HG03442 (cell line): Measurements from ENCODE around the gene SHOX.
"Not testable (repeated sequence)": the region's sequence is repeated elsewhere in the genome, so short reads cannot be mapped to it uniquely, and the experiment has no call there.

Source experiments
- ATAC-seq: cut with Tn5 transposase; IDR thresholded peaks from one replicate; pipeline ENCODE4 v1.9.1; 2021; ENCODE audit warnings: mild to moderate bottlenecking, moderate library complexity; ENCODE audit not compliant: unreplicated experiment

SHOX gene

DNA sequence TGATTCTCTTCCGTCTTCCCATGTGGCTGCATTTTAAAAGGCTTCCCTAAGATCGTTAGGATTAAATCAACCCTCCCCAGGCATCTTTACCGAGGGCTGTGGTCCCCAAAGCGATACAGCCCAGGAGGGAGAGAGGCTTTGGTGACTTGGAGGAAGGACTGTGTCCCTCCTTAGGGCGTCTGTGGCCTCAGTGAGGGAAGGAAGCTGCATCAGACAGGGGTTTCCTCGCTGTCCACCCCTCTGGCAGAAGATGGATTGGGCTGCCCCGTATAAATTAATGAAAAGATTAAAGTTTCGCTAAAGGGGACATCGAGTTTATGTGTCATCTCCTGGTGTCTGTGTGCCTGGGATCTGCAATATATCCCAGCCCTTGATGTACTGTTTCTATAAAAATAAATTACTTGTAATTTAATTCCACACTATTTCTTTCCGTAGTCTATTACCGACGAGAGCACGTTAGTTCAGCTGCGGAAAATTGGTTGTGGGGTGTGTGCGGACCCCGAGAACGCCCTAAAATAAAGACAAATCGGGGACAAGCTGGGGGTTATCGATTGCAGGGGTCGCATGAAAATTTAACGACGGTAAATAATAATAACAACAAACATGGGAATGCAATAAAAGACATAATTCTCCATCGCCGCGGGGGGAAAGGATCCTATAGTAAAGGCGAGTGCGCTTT is 6.5 kb downstream of the SHOX start:
- no peak for ATAC-seq

- ATAC-seq, result no peak
These were observed 7.3 kb downstream of the SHOX start for GRCh38 chrX:637660-638481.

DNA sequence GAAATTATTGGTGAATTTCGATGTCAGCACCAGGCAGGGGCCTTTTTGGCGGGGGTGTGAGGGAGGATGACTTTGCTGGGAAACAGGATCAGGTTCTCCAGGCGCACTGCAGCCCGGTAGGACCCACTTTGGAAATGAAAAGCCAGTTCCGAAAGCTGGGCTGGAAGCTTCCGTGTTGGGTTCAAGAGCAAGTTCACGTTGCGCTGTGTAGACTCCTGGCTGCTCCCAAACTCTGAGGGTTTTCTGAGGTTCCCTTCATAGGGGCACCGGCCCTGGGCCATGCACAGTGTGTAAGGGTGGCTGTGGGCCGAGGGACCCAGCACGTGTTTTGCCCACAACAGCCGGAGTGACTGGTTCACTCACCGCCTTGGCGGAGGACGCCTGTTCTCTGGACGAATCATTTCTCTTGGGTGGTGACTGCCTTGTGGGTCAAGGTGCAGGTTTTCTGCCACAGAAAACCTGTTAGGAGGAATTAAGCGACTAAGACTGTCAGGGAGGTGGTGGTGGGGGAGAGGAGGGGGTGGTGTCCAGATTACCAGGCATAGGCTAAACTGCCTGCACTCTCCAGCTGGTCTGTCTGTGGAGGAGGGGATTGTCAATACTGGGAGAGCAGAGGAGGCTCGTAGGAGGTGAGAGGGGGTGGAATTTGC is 8.0 kb downstream of the SHOX start:
- no peak for ATAC-seq

- ATAC-seq, result no peak
These were observed 8.6 kb downstream of the SHOX start for GRCh38 chrX:639151-639550.

DNA sequence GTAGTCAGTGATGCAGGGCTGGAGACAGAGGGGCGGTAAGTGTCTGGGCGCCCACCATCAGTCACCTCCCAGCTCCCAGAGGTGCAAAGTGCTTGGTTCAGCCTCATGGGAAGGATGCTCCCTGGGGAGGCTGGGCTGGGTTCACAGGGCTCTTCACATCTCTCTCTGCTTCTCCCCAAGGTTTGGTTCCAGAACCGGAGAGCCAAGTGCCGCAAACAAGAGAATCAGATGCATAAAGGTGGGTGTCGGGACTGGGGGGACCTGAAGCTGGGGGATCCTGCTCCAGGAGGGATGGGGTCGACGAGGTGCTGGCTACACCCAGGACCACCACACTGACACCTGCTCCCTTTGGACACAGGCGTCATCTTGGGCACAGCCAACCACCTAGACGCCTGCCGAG is 10.1 kb downstream of the SHOX start:
- ATAC-seq, result no peak

- no peak for ATAC-seq
These were observed 11.3 kb downstream of the SHOX start for GRCh38 chrX:641671-642435.

DNA sequence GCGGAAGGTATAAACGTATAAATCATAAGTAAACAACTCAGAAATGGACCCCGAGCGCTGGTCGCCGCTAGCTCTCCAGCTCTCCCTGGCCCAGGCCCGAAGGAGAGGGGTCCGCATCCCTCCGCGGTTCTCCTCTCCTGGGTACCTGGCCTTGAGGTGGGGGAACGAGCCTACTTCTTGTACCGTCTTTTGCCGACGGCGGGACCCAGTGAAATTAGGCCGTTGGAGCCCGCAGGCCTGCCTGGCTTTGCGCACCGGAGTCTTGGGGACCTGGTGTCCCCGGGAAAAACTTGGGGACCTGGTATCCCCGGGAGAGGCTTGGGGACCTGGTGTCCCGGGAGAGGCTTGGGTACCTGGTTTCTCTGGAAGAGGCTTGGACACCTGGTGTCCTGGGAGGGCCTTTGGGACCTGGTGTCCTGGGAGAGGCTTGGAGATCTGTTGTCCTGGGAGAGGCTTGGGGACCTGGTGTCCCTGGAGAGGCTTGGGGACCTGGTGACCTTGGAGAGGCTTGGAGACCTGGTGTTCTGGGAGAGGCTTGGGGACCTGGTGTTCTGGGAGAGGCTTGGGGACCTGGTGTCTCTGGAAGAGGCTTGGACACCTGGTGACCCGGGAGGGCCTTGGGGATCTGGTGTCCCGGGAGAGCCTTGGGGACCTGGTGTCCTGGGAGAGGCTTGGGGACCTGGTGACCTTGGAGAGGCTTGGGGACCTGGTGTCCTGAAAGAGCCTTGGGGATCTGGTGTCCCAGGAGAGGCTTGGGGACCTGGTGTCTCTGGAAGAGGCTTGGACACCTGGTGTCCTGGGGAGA is 12.0 kb downstream of the SHOX start:
- no peak for ATAC-seq

DNA sequence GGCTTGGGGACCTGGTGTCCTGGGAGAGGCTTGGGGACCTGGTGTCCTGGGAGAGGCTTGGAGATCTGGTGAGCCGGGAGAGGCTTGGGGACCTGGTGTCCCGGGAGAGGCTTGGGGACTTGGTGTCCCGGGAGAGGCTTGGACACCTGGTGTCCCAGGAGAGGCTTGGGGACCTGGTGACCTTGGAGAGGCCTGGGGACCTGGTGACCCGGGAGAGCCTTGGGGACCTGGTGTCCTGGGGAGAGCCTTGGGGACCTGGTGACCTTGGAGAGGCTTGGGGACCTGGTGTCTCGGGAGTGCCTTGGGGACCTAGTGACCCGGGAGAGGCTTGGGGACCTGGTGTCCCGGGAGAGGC is 12.6 kb downstream of the SHOX start:
- no peak for ATAC-seq

- no peak for ATAC-seq
These were observed 13.3 kb downstream of the SHOX start for GRCh38 chrX:643911-644303.

DNA sequence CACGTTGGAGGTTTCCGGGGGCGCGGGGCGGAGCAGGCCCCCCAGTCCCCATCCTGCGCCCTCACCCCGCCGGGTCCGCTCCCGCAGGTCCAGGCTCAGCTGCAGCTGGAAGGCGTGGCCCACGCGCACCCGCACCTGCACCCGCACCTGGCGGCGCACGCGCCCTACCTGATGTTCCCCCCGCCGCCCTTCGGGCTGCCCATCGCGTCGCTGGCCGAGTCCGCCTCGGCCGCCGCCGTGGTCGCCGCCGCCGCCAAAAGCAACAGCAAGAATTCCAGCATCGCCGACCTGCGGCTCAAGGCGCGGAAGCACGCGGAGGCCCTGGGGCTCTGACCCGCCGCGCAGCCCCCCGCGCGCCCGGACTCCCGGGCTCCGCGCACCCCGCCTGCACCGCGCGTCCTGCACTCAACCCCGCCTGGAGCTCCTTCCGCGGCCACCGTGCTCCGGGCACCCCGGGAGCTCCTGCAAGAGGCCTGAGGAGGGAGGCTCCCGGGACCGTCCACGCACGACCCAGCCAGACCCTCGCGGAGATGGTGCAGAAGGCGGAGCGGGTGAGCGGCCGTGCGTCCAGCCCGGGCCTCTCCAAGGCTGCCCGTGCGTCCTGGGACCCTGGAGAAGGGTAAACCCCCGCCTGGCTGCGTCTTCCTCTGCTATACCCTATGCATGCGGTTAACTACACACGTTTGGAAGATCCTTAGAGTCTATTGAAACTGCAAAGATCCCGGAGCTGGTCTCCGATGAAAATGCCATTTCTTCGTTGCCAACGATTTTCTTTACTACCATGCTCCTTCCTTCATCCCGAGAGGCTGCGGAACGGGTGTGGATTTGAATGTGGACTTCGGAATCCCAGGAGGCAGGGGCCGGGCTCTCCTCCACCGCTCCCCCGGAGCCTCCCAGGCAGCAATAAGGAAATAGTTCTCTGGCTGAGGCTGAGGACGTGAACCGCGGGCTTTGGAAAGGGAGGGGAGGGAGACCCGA is 14.0 kb downstream of the SHOX start:
- ATAC-seq, result no peak

- ATAC-seq, result no peak
These were observed 15.6 kb downstream of the SHOX start for GRCh38 chrX:646228-646495.

- ATAC-seq, result no peak
These were observed 16.2 kb downstream of the SHOX start for GRCh38 chrX:646796-647195.

GRCh38 chrX:649166-649565 is 18.6 kb downstream of the SHOX start:
- no peak for ATAC-seq

DNA sequence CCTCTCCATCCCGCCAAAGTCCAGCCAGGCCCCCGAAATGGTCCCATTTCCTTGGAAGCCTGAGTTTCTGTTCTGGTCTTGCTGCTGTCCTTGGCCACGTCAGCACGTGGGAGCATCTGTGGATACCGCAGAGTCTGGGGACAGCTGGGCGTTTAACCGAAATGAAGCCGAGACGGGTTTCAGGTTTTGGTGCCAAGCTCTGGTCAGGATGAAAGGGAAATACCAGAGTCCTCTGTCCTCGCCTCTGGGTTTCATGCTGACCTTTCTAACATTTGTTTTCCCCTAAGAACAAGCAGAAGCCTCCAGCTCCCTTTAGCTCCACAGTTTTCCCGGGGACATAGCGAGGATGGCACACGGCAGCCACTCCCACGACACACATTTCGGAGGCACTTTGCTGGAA is 19.7 kb downstream of the SHOX start:
- ATAC-seq, result no peak

- ATAC-seq, result no peak
These were observed 20.2 kb downstream of the SHOX start for GRCh38 chrX:650811-651210.

GRCh38 chrX:651922-652321 is 21.3 kb downstream of the SHOX start:
- ATAC-seq, result not testable (repeated sequence)

DNA sequence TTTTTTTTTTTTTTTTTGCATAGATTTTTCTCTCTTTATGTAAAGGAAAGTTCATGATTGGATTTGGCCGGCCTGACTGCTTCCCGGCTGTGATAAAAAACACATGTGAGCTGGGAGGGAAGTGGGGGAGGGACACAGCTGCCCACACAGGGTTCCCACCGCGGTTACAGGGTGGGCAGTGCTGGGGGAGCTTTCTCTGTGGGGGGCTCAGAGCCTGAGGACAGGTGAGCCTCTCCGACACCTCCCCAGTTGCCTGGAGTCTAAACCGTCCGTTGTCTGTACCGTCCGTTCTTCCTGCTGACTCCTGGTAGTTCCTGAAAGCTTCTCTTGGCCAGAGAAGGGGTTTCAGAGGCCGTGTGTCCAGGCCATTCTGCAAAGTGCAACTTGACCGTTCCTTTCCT is 21.8 kb downstream of the SHOX start:
- ATAC-seq, result no peak

- ATAC-seq, result no peak
These were observed 22.7 kb downstream of the SHOX start for GRCh38 chrX:653306-653705.

GRCh38 chrX:661154-661553 is 30.6 kb downstream of the SHOX start:
- ATAC-seq, result no peak

GRCh38 chrX:662126-662525 is 31.5 kb downstream of the SHOX start:
- no peak for ATAC-seq
